GM12878 (cell line): Measurements from ENCODE around the gene HUS1B. TPM values are rescaled to one million over a fixed set of nuclear protein-coding genes. Genes with fewer than 3 reads are reported as not detected.
A peak's percentile ranks its signal among the peaks of the same experiment; 100 is the strongest.

Source experiments
- ATAC-seq: fragments of 200-7000 bp; cut with Tn5 transposase; 3 replicates; pipeline ENCODE4 v1.9.1; 2020; ENCODE audit warnings: mild to moderate bottlenecking, moderate library complexity
- BruUV-seq: library from RNA; stranded (reverse); fragments of 400-500 nt; replicated peaks from 2 replicates; lab custom pipeline; 2021; lab: Mats Ljungman, UMichigan
- CTCF ChIA-PET: fragments of 300-600 bp; sonication (Branson Sonifier 250); formaldehyde crosslinking; extraction: SDS; loops from one replicate; lab custom pipeline; 2021; ENCODE audit warnings: inconsistent platforms; lab: Yijun Ruan, JAX
- POLR2A ChIA-PET: fragments of 350-600 bp; formaldehyde crosslinking; extraction: SDS; loops from one replicate; lab custom pipeline; 2021; ENCODE audit warnings: inconsistent platforms; lab: Charles Lee
- RAD21 ChIA-PET: fragments of 300-600 bp; sonication (Branson Sonifier 250); formaldehyde crosslinking; loops from one replicate; lab custom pipeline; 2023; ENCODE audit warnings: antibody characterized with exemption; ENCODE audit not compliant: unreplicated experiment; lab: Charles Lee
- SMC1A ChIA-PET: fragments of 300-600 bp; sonication (Branson Sonifier 250); formaldehyde crosslinking; loops from one replicate; lab custom pipeline; 2023; ENCODE audit not compliant: unreplicated experiment, uncharacterized antibody; lab: Charles Lee
- DNase-seq: peaks from one replicate; pipeline ENCODE4 v3.0.0-alpha.2; 2011; ENCODE audit warnings: low read depth, low spot score
- FAIRE-seq: peaks from 3 replicates; lab custom pipeline; 2011; peaks lifted over from hg19 to GRCh38; lab: Jason Lieb, UNC
- H2AFZ ChIP-seq: 2 replicates; pipeline ENCODE4 v1.6.0; 2011; ENCODE audit warnings: low read depth, low read length, control low read depth; ENCODE audit not compliant: control insufficient read depth
- H3K27ac ChIP-seq: 2 replicates; pipeline ENCODE4 v1.5.1; 2011; ENCODE audit warnings: control low read depth; ENCODE audit not compliant: control insufficient read depth, insufficient read depth
- H3K27me3 ChIP-seq, 2 experiments: replicated peaks in 1 of 2; 2 replicates each; pipeline versions ENCODE4 v1.6.0 to v1.6.1; 2011; ENCODE audit warnings: low read length in 1 of 2; ENCODE audit not compliant: control insufficient read depth in 2 of 2, insufficient read depth in 2 of 2
- H3K36me3 ChIP-seq, 2 experiments: 2 replicates each; pipeline ENCODE4 v1.5.1; 2011; ENCODE audit warnings: low read length in 1 of 2; ENCODE audit not compliant: control insufficient read depth in 2 of 2, insufficient read depth in 2 of 2
- H3K4me1 ChIP-seq: 2 replicates; pipeline ENCODE4 v1.6.1; 2011; ENCODE audit warnings: mild to moderate bottlenecking, low read length, moderate library complexity, mixed read lengths; ENCODE audit not compliant: control insufficient read depth, insufficient read depth
- H3K4me2 ChIP-seq: 2 replicates; pipeline ENCODE4 v1.6.0; 2011; ENCODE audit warnings: control low read depth; ENCODE audit not compliant: control insufficient read depth, insufficient read depth
- H3K4me3 ChIP-seq: fragments of 200-600 bp; sonication (generic); 2 replicates; pipeline ENCODE4 v1.5.1; 2016
- H3K79me2 ChIP-seq: 2 replicates; pipeline ENCODE4 v1.6.0; 2011; ENCODE audit warnings: low read length; ENCODE audit not compliant: control insufficient read depth, insufficient read depth
- H3K9ac ChIP-seq: 2 replicates; pipeline ENCODE4 v1.8.0; 2011; ENCODE audit warnings: low read length, control low read depth, mixed read lengths; ENCODE audit not compliant: control insufficient read depth, insufficient read depth
- H3K9me3 ChIP-seq: replicated peaks from 3 replicates; pipeline ENCODE4 v1.5.1; 2011; ENCODE audit warnings: mild to moderate bottlenecking, low read length; ENCODE audit not compliant: control insufficient read depth, insufficient read depth
- H4K20me1 ChIP-seq: 2 replicates; pipeline ENCODE4 v1.6.0; 2011; ENCODE audit not compliant: control insufficient read depth, insufficient read depth
- ATF2 ChIP-seq: IDR thresholded peaks from 2 replicates; pipeline ENCODE4 v1.6.1; 2012; ENCODE audit warnings: low read length, inconsistent platforms
- BCL11A ChIP-seq: IDR thresholded peaks from 2 replicates; pipeline ENCODE4 v1.6.1; 2011; ENCODE audit warnings: low read depth, low read length
- CREM ChIP-seq: IDR thresholded peaks from 2 replicates; pipeline ENCODE4 v1.6.1; 2014; ENCODE audit warnings: antibody characterized with exemption, low read depth
- FOXM1 ChIP-seq: IDR thresholded peaks from 2 replicates; pipeline ENCODE4 v1.6.1; 2012; ENCODE audit warnings: low read depth, mild to moderate bottlenecking, inconsistent platforms, low read length, moderate library complexity
- HDGF ChIP-seq: fragments of 450-650 bp; IDR thresholded peaks from 2 replicates; pipeline ENCODE4 v1.6.1; 2016; ENCODE audit warnings: antibody characterized with exemption
- IRF4 ChIP-seq: IDR thresholded peaks from 2 replicates; pipeline ENCODE4 v1.6.1; 2011; ENCODE audit warnings: low read depth, low read length
- JUNB ChIP-seq: IDR thresholded peaks from 2 replicates; pipeline ENCODE4 v1.6.1; 2016; ENCODE audit warnings: antibody characterized with exemption, mild to moderate bottlenecking
- MEF2A ChIP-seq: IDR thresholded peaks from 2 replicates; pipeline ENCODE4 v1.6.1; 2011; ENCODE audit warnings: low read depth, mild to moderate bottlenecking, low read length, moderate library complexity; ENCODE audit not compliant: insufficient read depth
- NBN ChIP-seq: fragments of 450-650 bp; IDR thresholded peaks from 2 replicates; pipeline ENCODE4 v1.6.1; 2016
- NFIC ChIP-seq: IDR thresholded peaks from 2 replicates; pipeline ENCODE4 v1.6.1; 2012; ENCODE audit warnings: low read depth, mild to moderate bottlenecking, inconsistent platforms, low read length, moderate library complexity
- POU2F2 ChIP-seq: IDR thresholded peaks from 3 replicates; pipeline ENCODE4 v1.6.1; 2011; ENCODE audit warnings: low read depth, mild to moderate bottlenecking, low read length, borderline replicate concordance
- RELB ChIP-seq: fragments of 450-650 bp; IDR thresholded peaks from 2 replicates; pipeline ENCODE4 v1.6.1; 2017; ENCODE audit warnings: low read depth, mild to moderate bottlenecking, moderate library complexity
- RUNX3 ChIP-seq: IDR thresholded peaks from 2 replicates; pipeline ENCODE4 v1.6.1; 2012; ENCODE audit warnings: low read length, inconsistent platforms
- TARDBP ChIP-seq: IDR thresholded peaks from 2 replicates; pipeline ENCODE4 v1.6.1; 2016; ENCODE audit warnings: borderline replicate concordance
- TCF12 ChIP-seq: IDR thresholded peaks from 2 replicates; pipeline ENCODE4 v1.6.1; 2011; ENCODE audit warnings: low read depth, mild to moderate bottlenecking, low read length
- ZNF207 ChIP-seq: fragments of 450-650 bp; IDR thresholded peaks from 2 replicates; pipeline ENCODE4 v1.6.1; 2014; ENCODE audit warnings: antibody characterized with exemption, mild to moderate bottlenecking, borderline replicate concordance
- ZNF592 ChIP-seq: fragments of 450-650 bp; IDR thresholded peaks from 2 replicates; pipeline ENCODE4 v1.6.1; 2017; ENCODE audit warnings: mild to moderate bottlenecking, moderate library complexity
- WGBS: methylation state at CpG from one replicate; pipeline ENCODE4 v1.1.6; 2016; ENCODE audit warnings: low lambda C conversion rate; ENCODE audit not compliant: insufficient replicate concordance, insufficient coverage; ENCODE audit errors: missing lambda C conversion rate; 5-methylcytosine and 5-hydroxymethylcytosine counted together
- in situ Hi-C: fragments of 300-500 bp; cut with MboI; formaldehyde crosslinking; loops from 9 replicates; pipeline ENCODE4 v1.14.3; 2018; ENCODE audit warnings: mixed read lengths
- intact Hi-C: fragments of 100-400 bp; cut with micrococcal nuclease; formaldehyde crosslinking; loops from one replicate; pipeline ENCODE4 v1.14.2; 2022; ENCODE audit not compliant: unreplicated experiment
- polyA plus RNA-seq, 11 experiments: library from polyadenylated mRNA; depleted of rRNA in 4 of 11; unstranded in 6 of 11; stranded (reverse) in 5 of 11; fragments of >200 nt; fragmentation: Nextera tagmentation in 4 of 11; fragmentation: Illumina TruSeq in 1 of 11; extraction: Ambion mirVana in 4 of 11; extraction: Trizol in 1 of 11; gene quantifications; 1 replicate in 1 of 11; 2 replicates in 10 of 11; pipeline versions ENCODE4 v1.2.1 to v1.2.3, GENCODE V29; 2011 to 2016; ENCODE audit warnings: inconsistent platforms in 2 of 11, missing spikeins in 2 of 11, low read depth in 1 of 11
- total RNA-seq, 4 experiments: library from RNA; depleted of rRNA in 3 of 4; stranded (reverse); fragments of >200 nt in 3 of 4; fragmentation: Illumina TruSeq in 1 of 4; extraction: Trizol in 1 of 4; gene quantifications; 2 replicates each; pipeline versions ENCODE4 v1.2.1 to v1.2.3, GENCODE V29; 2013 to 2021

The HUS1B gene
- total and polyA plus RNA-seq, 10 of the 15 experiments (the other 5 are each of a cell fraction or from before 2014, with no cell fraction given) = 0.11 to 1.3 (median 0.68) TPM; not detected in 3

- ChIA-PET SMC1A (interaction anchor here (0.6 to 3.7 kb wide), 5 partner anchors 8 to 373 kb away, joined by 3 to 17 read pairs (median 3); partner anchors contain the start of gene EXOC2), CTCF (interaction anchor here (1.2 kb wide), 1 partner anchor 86 kb away, joined by 3 read pairs; no protein-coding TSS in a partner anchor), POLR2A (no interaction called here), RAD21 (interaction anchor here (1.6 kb wide), 1 partner anchor 55 kb away, joined by 4 read pairs; no protein-coding TSS in a partner anchor)
- ATAC-seq (peak; percentile 93), DNase-seq (peak; percentile 53), FAIRE-seq (peak; percentile 62)
- H2AFZ ChIP-seq = peak overlapping the region; percentile 13
- peak overlapping the region; percentile 9; the same call in 1 of the 2 replicates for H3K4me3 ChIP-seq
- peaks cover 12% of the 10 kb centered on the region for H3K4me1 ChIP-seq
- H3K4me2 ChIP-seq = peak overlapping the region; percentile 86
- peaks cover 2 to 7% of the 10 kb centered on the region in 2 experiments; a peak in 2 of 4 replicates for H3K36me3 ChIP-seq
- H3K79me2 ChIP-seq = peaks cover 24% of the 10 kb centered on the region
- peak overlapping the region; percentile 64 for H3K9ac ChIP-seq
- in situ Hi-C loops (no loop called here), intact Hi-C loops (no loop called here)
- H3K27me3 ChIP-seq = no peaks in the 10 kb centered on the region
- H4K20me1 ChIP-seq = no peaks in the 10 kb centered on the region
- 17% methylated on average over 6 of the region's 6 CpGs for WGBS
- no peaks in the 10 kb centered on the region for H3K9me3 ChIP-seq
- BruUV-seq = no TSS peak
- peak overlapping the region; percentile 93 for H3K27ac ChIP-seq
- TF ChIP-seq RELB (0 out of 2 replicates have a peak, but pooled peaks have one; percentile 52), FOXM1 (0 out of 2 replicates have a peak, but pooled peaks have one; percentile 22), ZNF207 (no peak), ZNF592 (no peak), CREM (peak; percentile 59), NFIC (peak; percentile 71), NBN (peak; percentile 39; the same call in 1 of the 2 replicates), BCL11A (no peak), TCF12 (0 out of 2 replicates have a peak, but pooled peaks have one; percentile 21), JUNB (peak; percentile 74), HDGF (peak; percentile 80; the same call in 1 of the 2 replicates), TARDBP (no peak), RUNX3 (peak; percentile 52), POU2F2 (0 out of 3 replicates have a peak, but pooled peaks have one; percentile 9), MEF2A (0 out of 2 replicates have a peak, but pooled peaks have one; percentile 9), IRF4 (peak; percentile 41; the same call in 1 of the 2 replicates), ATF2 (peak; percentile 44; the same call in 1 of the 2 replicates)
These were observed 28.1 kb upstream of the HUS1B start for GRCh38 chr6:684831-685636.
